Stimulated activated CD8-positive, alpha-beta memory T cell treated with anti-CD3 and anti-CD28 coated beads, Interleukin-12 subunit alpha, Interleukin-12 subunit beta, amount 100 ng/mL, for 24 hours (primary cell): Measurements from ENCODE around the gene BFSP2.
"Not testable (repeated sequence)": the region's sequence is repeated elsewhere in the genome, so short reads cannot be mapped to it uniquely, and the experiment has no call there.

Experiments
- DNase-seq: peaks from one replicate; pipeline ENCODE4 v3.0.0-alpha.2; 2020; ENCODE audit errors: extremely low read depth

The BFSP2 gene

GRCh38 chr3:133457465-133458067 lies 57.7 kb downstream of the BFSP2 start:
- no peak for DNase-seq

GRCh38 chr3:133459400-133459799 lies 59.5 kb downstream of the BFSP2 start:
- no peak for DNase-seq

GRCh38 chr3:133460809-133461208 lies 61.0 kb downstream of the BFSP2 start:
- no peak for DNase-seq

GRCh38 chr3:133461291-133461690 lies 61.4 kb downstream of the BFSP2 start:
- DNase-seq, result no peak

GRCh38 chr3:133463347-133463860 lies 63.5 kb downstream of the BFSP2 start:
- no peak for DNase-seq

GRCh38 chr3:133464573-133464972 lies 64.7 kb downstream of the BFSP2 start:
- no peak for DNase-seq

GRCh38 chr3:133466531-133467386 lies 66.9 kb downstream of the BFSP2 start:
- no peak for DNase-seq

GRCh38 chr3:133467780-133468179 lies 67.9 kb downstream of the BFSP2 start:
- no peak for DNase-seq

- DNase-seq, result no peak
These were observed 68.4 kb downstream of the BFSP2 start for GRCh38 chr3:133468251-133468721.

GRCh38 chr3:133469140-133469731 lies 69.4 kb downstream of the BFSP2 start:
- DNase-seq, result no peak

GRCh38 chr3:133472242-133472641 lies 72.4 kb downstream of the BFSP2 start:
- no peak for DNase-seq

- DNase-seq, result no peak
These were observed 73.0 kb downstream of the BFSP2 start for GRCh38 chr3:133472889-133473288.

- not testable (repeated sequence) for DNase-seq
These were observed 73.8 kb downstream of the BFSP2 start for GRCh38 chr3:133473472-133474191.

- no peak for DNase-seq
These were observed 74.5 kb downstream of the BFSP2 start for GRCh38 chr3:133474251-133474801.

GRCh38 chr3:133474817-133475216 lies 75.0 kb downstream of the BFSP2 start:
- no peak for DNase-seq

GRCh38 chr3:133475245-133476010 lies 75.6 kb downstream of the BFSP2 start:
- DNase-seq, result no peak

- DNase-seq, result no peak
These were observed 77.1 kb downstream of the BFSP2 start for GRCh38 chr3:133476971-133477375.

GRCh38 chr3:133477487-133477886 lies 77.6 kb downstream of the BFSP2 start:
- no peak for DNase-seq

GRCh38 chr3:133478624-133479023 lies 78.8 kb downstream of the BFSP2 start:
- no peak for DNase-seq

GRCh38 chr3:133479401-133479800 lies 79.5 kb downstream of the BFSP2 start:
- DNase-seq, result no peak
